HEK293 (cell line): ENCODE results near the gene SMC1B.
"Not testable (repeated sequence)": the region's sequence is repeated elsewhere in the genome, so short reads cannot be mapped to it uniquely, and the experiment has no call there.

Source experiments
- CTCF ChIA-PET: fragments of 350-600 bp; formaldehyde crosslinking; extraction: SDS; loops from one replicate; lab custom pipeline; 2021; ENCODE audit warnings: antibody characterized with exemption; lab: Yijun Ruan, JAX
- POLR2A ChIA-PET: fragments of 300-600 bp; formaldehyde crosslinking; extraction: SDS; loops from one replicate; lab custom pipeline; 2020; ENCODE audit warnings: antibody characterized with exemption, inconsistent platforms; lab: Yijun Ruan, JAX
- H3K27ac ChIP-seq: fragments of 200-500 bp; sonication (Bioruptor generic); 2 replicates; pipeline ENCODE4 v1.5.1; 2014; ENCODE audit warnings: low read depth, low read length, control low read depth, inconsistent platforms; ENCODE audit errors: extremely low read depth
- H3K36me3 ChIP-seq, 2 experiments: fragments of 200-500 bp in 1 of 2; sonication (Bioruptor generic) in 1 of 2; 1 replicate in 1 of 2; 2 replicates in 1 of 2; pipeline ENCODE4 v1.5.1; 2014 to 2017; ENCODE audit warnings: inconsistent platforms in 2 of 2, low read length in 2 of 2; ENCODE audit not compliant: control insufficient read depth in 2 of 2, insufficient read depth in 1 of 2
- H3K4me1 ChIP-seq: fragments of 200-500 bp; sonication (Bioruptor generic); 2 replicates; pipeline ENCODE4 v1.5.1; 2014; ENCODE audit warnings: mild to moderate bottlenecking, low read length, inconsistent platforms; ENCODE audit not compliant: control insufficient read depth, insufficient read depth
- H3K4me3 ChIP-seq: 2 replicates; pipeline ENCODE4 v1.5.1; 2011; ENCODE audit warnings: low read depth, mild to moderate bottlenecking, control low read depth, low read length, moderate library complexity
- H3K9me3 ChIP-seq: fragments of 200-500 bp; sonication (Bioruptor generic); 2 replicates; pipeline ENCODE4 v1.5.1; 2014; ENCODE audit warnings: low read depth, low read length, inconsistent platforms; ENCODE audit not compliant: control insufficient read depth, insufficient read depth
- CTCF ChIP-seq: fragments of 450-650 bp; formaldehyde crosslinking; IDR thresholded peaks from 2 replicates; pipeline ENCODE4 v1.5.1; 2016; ENCODE audit warnings: missing biosample characterization, missing genetic modification characterization
- EGR2 ChIP-seq: fragments of 450-650 bp; formaldehyde crosslinking; IDR thresholded peaks from 2 replicates; pipeline ENCODE4 v1.5.1; 2016; ENCODE audit warnings: low read depth, missing biosample characterization, missing genetic modification characterization
- ELK4 ChIP-seq: IDR thresholded peaks from 2 replicates; pipeline ENCODE4 v1.6.1; 2011; ENCODE audit warnings: mild to moderate bottlenecking, low read depth, low read length, borderline replicate concordance
- MZF1 ChIP-seq: fragments of 450-650 bp; formaldehyde crosslinking; IDR thresholded peaks from 2 replicates; pipeline ENCODE4 v1.5.1; 2017; ENCODE audit warnings: missing biosample characterization, missing genetic modification characterization, borderline replicate concordance
- WT1 ChIP-seq: fragments of 450-650 bp; formaldehyde crosslinking; IDR thresholded peaks from 2 replicates; pipeline ENCODE4 v1.5.1; 2016; ENCODE audit warnings: missing biosample characterization, missing genetic modification characterization
- ZBTB11 ChIP-seq: fragments of 450-650 bp; formaldehyde crosslinking; conservative IDR thresholded peaks from 2 replicates; pipeline ENCODE4 v1.5.1; 2016; ENCODE audit warnings: low read depth, missing biosample characterization, missing genetic modification characterization
- ZBTB17 ChIP-seq: fragments of 450-650 bp; formaldehyde crosslinking; IDR thresholded peaks from 2 replicates; pipeline ENCODE4 v1.5.1; 2016; ENCODE audit warnings: missing biosample characterization, missing genetic modification characterization
- ZIC2 ChIP-seq: fragments of 450-650 bp; formaldehyde crosslinking; IDR thresholded peaks from 2 replicates; pipeline ENCODE4 v1.5.1; 2016; ENCODE audit warnings: missing biosample characterization, missing genetic modification characterization
- ZNF133 ChIP-seq: fragments of 450-650 bp; formaldehyde crosslinking; IDR thresholded peaks from 2 replicates; pipeline ENCODE4 v1.5.1; 2016; ENCODE audit warnings: missing biosample characterization, missing genetic modification characterization
- ZNF146 ChIP-seq: fragments of 450-650 bp; formaldehyde crosslinking; IDR thresholded peaks from 2 replicates; pipeline ENCODE4 v1.5.1; 2016; ENCODE audit warnings: missing biosample characterization, missing genetic modification characterization
- ZNF221 ChIP-seq: fragments of 450-650 bp; formaldehyde crosslinking; IDR thresholded peaks from 2 replicates; pipeline ENCODE4 v1.5.1; 2017; ENCODE audit warnings: missing biosample characterization, missing genetic modification characterization, borderline replicate concordance
- ZNF404 ChIP-seq: fragments of 450-650 bp; formaldehyde crosslinking; IDR thresholded peaks from 2 replicates; pipeline ENCODE4 v1.5.1; 2017; ENCODE audit warnings: missing biosample characterization, missing genetic modification characterization
- ZNF416 ChIP-seq: fragments of 450-650 bp; formaldehyde crosslinking; IDR thresholded peaks from 2 replicates; pipeline ENCODE4 v1.5.1; 2016; ENCODE audit warnings: missing biosample characterization, missing genetic modification characterization
- ZNF488 ChIP-seq: fragments of 450-650 bp; formaldehyde crosslinking; IDR thresholded peaks from 2 replicates; pipeline ENCODE4 v1.5.1; 2016; ENCODE audit warnings: missing biosample characterization, missing genetic modification characterization
- ZNF501 ChIP-seq: fragments of 450-650 bp; formaldehyde crosslinking; IDR thresholded peaks from 2 replicates; pipeline ENCODE4 v1.5.1; 2016; ENCODE audit warnings: missing biosample characterization, missing genetic modification characterization
- ZNF600 ChIP-seq: fragments of 450-650 bp; formaldehyde crosslinking; IDR thresholded peaks from 2 replicates; pipeline ENCODE4 v1.5.1; 2016; ENCODE audit warnings: missing biosample characterization, missing genetic modification characterization
- ZNF654 ChIP-seq: fragments of 450-650 bp; formaldehyde crosslinking; IDR thresholded peaks from 2 replicates; pipeline ENCODE4 v1.5.1; 2016; ENCODE audit warnings: low read depth, missing biosample characterization, missing genetic modification characterization
- ZNF768 ChIP-seq: fragments of 450-650 bp; formaldehyde crosslinking; IDR thresholded peaks from 2 replicates; pipeline ENCODE4 v1.5.1; 2018; ENCODE audit warnings: missing biosample characterization, mild to moderate bottlenecking, missing genetic modification characterization
- ZNF791 ChIP-seq: fragments of 450-650 bp; formaldehyde crosslinking; IDR thresholded peaks from 2 replicates; pipeline ENCODE4 v1.5.1; 2016; ENCODE audit warnings: missing biosample characterization, missing genetic modification characterization

Gene SMC1B

GRCh38 chr22:45441138-45441537 lies 27.7 kb upstream of the SMC1B start:
- Histone ChIP-seq H3K4me1 (no peaks in the 10 kb centered on the region), H3K36me3 (no peaks in the 10 kb centered on the region), H3K27ac (no peak overlapping the region), H3K4me3 (no peak overlapping the region), H3K9me3 (no peaks in the 10 kb centered on the region)
- TF ChIP-seq ZNF600, result no peak
- peak; percentile 78 for TF ChIP-seq CTCF (tag by site-specific recombination)
- 0 out of 2 replicates have a peak, but pooled peaks have one; percentile 23 for TF ChIP-seq ZBTB17 (tag by site-specific recombination)
- peak; percentile 21; the same call in 1 of the 2 replicates for TF ChIP-seq ZNF654
- no peak for TF ChIP-seq ZNF404 (tag by site-specific recombination)
- TF ChIP-seq ZNF221 (tag by site-specific recombination), result no peak
- no peak for TF ChIP-seq ZBTB11 (tag by site-specific recombination)
- no peak for TF ChIP-seq EGR2 (tag by site-specific recombination)
- no peak for TF ChIP-seq ZNF501 (tag by site-specific recombination)
- CTCF ChIA-PET, result interaction anchor here (0.6 to 6.3 kb wide), 7 partner anchors 13 to 172 kb away, joined by 3 to 63 read pairs (median 5); no protein-coding TSS in a partner anchor
- POLR2A ChIA-PET, result no interaction called here

- CTCF ChIA-PET, result interaction anchor here (0.6 to 6.3 kb wide), 6 partner anchors 28 to 172 kb away, joined by 3 to 63 read pairs (median 5); no protein-coding TSS in a partner anchor
- H3K36me3 ChIP-seq, POLR2A ChIA-PET, H3K9me3 ChIP-seq, H3K27ac ChIP-seq, H3K4me3 ChIP-seq, H3K4me1 ChIP-seq: not testable (repeated sequence)
Observed at GRCh38 chr22:45440688-45441087, 27.3 kb upstream of the SMC1B start.

- H3K9me3 ChIP-seq, result no peaks in the 10 kb centered on the region
- no peak overlapping the region for H3K27ac ChIP-seq
- H3K4me3 ChIP-seq, result no peak overlapping the region
- no peaks in the 10 kb centered on the region for H3K36me3 ChIP-seq
- POLR2A ChIA-PET, result no interaction called here
- CTCF ChIA-PET, result interaction anchor here (0.7 to 1.8 kb wide), 2 partner anchors 16 to 116 kb away, joined by 3 to 8 read pairs; no protein-coding TSS in a partner anchor
- no peaks in the 10 kb centered on the region for H3K4me1 ChIP-seq
- no peak for TF ChIP-seq ZBTB11 (tag by site-specific recombination)
- no peak for TF ChIP-seq ZNF133
- TF ChIP-seq ZNF416 (tag by site-specific recombination), result no peak
- TF ChIP-seq ELK4, result no peak
- no peak for TF ChIP-seq ZNF146 (tag by site-specific recombination)
- no peak for TF ChIP-seq ZBTB17 (tag by site-specific recombination)
- no peak for TF ChIP-seq WT1 (tag by site-specific recombination)
- no peak for TF ChIP-seq MZF1
- TF ChIP-seq ZNF488 (tag by site-specific recombination), result no peak
- no peak for TF ChIP-seq ZIC2 (tag by site-specific recombination)
- TF ChIP-seq ZNF791 (tag by site-specific recombination), result no peak
- no peak for TF ChIP-seq ZNF768 (tag by site-specific recombination)
Observed at GRCh38 chr22:45438336-45438735, 24.9 kb upstream of the SMC1B start.
